Sigmoid colon (tissue), 4 donors: Measurements from ENCODE around the gene SEMA6B.

ENCODE experiments used
- CTCF ChIP-seq, 4 experiments: fragments of 450-650 bp in 3 of 4; fragments of 200-600 bp in 1 of 4; IDR thresholded peaks; one replicate each; pipeline ENCODE4 v1.5.1; 2016 to 2019; ENCODE audit warnings: antibody characterized with exemption in 4 of 4, mild to moderate bottlenecking in 3 of 4, moderate library complexity in 2 of 4
- EP300 ChIP-seq, 4 donors: sonication (generic); formaldehyde crosslinking; IDR thresholded peaks; one replicate each; pipeline ENCODE4 v1.6.1; 2017; ENCODE audit warnings: antibody characterized with exemption in 4 of 4
- POLR2A ChIP-seq, 2 donors: fragments of 450-650 bp; IDR thresholded peaks; one replicate each; pipeline ENCODE4 v1.6.1; 2016; ENCODE audit warnings: antibody characterized with exemption in 2 of 2, mild to moderate bottlenecking in 2 of 2, moderate library complexity in 2 of 2
- POLR2AphosphoS5 ChIP-seq, 4 donors: sonication (generic); formaldehyde crosslinking; IDR thresholded peaks; one replicate each; pipeline ENCODE4 v1.6.1; 2017; ENCODE audit warnings: antibody characterized with exemption in 4 of 4

- TF ChIP-seq CTCF (IDR thresholded peaks at IDR 0.05) (no peak), POLR2A (IDR thresholded peaks at IDR 0.05) (no peak), POLR2AphosphoS5 (IDR thresholded peaks at IDR 0.05) (no peak), EP300 (IDR thresholded peaks at IDR 0.05) (no peak)
These were observed 56.2 kb downstream of the SEMA6B start for GRCh38 chr19:4503132-4503824.
